Activated T-helper 1 cell treated with Interleukin-2 at 50 U/mL for 16 hours (primary cell): ENCODE measurements around the gene NOS1AP.

Experiments
- DNase-seq: peaks from one replicate; pipeline ENCODE4 v3.0.0-alpha.2; 2020; ENCODE audit warnings: low read depth

Gene NOS1AP

DNA sequence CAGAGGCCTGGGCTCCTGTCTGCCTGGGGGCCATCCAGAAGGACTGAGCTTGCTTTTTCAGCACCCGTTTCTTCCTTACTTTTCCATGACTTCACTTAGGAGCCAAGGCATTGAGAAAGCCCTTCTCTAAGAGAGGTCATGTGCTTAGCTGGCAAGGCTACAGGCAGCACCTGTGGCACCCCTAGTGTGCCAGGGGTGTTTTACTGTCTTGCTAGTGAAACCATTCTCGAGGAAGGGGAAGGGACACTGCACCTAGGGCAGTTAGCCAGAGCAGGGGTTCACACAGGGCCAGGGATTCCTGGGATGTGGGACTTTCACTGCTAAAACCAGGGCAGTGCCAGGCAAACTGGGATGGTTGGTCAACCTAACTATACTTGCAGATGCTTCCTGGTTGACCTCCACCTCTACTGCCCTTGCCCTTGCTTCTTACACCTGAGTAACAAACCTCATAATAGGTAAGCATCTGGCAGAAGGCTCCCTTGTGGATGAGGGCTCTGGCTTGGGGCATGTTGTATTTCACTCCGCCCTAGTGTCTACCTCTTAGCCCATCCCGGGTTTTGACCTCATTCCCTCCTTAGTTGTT, 69.2 kb downstream of the NOS1AP start:
- no peak for DNase-seq

DNA sequence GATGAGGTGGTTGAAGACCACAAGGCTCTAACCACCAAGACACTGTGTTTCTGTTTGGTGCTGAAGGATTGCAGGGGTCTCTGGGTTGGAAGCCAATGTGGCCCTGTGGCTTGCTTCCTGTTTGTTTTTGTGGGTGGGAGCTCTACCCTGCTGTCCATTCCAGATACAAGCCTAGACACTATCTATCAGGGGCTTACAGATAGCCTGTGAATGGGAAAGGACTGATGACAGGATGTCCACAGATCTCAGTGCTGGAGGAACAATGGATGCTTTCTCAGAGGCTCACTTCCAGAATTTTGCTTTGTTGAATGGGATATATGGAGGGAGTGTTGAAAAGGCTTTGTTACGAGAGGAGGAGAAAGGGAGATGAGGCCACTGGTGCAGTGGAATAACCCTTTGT, 69.7 kb downstream of the NOS1AP start:
- no peak for DNase-seq

DNA sequence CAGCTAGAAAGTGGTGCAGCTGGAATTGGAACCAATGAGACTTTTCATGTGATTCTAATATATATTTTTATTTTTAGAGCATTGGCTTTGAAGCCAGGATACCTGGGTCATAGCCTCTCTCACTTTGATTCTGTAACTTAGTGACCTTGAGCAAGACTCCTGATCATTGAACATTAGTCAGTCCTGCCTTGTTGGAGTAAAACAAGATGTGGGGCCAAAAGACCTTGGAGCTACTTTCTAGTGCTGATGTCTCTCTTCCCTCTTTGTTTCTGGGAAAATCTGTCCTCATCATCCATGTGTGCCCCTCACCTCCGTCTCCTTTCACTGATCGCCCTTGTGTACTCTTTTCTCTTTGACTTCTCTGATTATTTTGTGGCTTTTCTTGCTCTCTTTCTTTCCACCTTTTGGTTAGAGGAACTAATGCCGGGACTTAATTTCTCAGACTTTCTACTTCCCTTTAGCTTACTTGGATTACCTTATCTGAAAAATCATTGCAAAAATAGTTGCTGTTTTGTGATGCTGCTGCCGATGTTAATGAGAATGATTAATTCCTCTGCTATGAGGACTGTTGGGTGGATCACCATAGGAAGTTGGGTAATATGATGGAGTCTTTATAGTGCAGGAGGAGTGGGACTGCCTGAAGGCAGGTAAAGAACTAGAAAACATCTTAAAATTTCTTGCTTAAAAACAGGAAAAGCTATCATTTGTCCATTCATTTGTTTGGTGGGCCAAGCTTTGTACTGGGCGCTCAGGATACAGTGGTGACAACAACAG, 72.0 kb downstream of the NOS1AP start:
- DNase-seq = no peak

DNA sequence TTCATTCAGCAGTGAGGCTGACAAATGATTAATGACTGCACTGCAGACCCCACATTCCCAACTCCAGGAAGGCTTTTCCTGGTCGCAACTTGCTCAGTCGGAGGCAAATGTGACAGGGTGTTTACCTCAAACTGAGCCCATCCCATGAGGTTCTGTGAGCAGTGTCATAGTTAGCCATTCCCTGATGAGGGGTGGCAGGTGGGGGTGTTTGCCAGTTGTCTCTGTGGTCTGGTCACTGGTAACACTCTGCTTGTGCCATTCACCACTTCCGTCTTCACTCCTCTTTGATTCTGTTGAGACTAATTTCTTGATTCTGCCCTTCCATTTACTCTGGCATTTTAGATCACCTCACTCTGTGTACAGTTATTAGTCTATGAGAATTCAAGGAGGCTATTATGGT, 73.5 kb downstream of the NOS1AP start:
- no peak for DNase-seq

DNA sequence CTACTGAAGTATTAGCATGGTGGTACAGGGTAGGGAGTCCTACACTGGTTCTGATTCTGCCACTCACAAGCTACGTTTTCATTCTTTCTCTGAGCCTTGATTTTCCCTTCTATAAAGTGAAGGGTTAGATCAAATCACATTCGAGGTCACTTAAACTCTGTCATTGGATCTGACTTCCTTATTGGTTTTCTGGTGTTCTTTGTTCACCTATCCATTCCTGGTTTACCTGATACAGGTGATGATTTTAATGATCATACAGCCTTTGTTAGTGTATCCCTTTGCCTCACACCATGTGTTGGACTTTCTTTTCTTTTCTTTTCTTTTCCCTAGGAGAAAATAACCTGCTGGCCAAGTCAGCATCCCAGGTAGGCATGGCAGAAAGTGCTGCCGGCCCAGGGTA, 74.8 kb downstream of the NOS1AP start:
- no peak for DNase-seq

DNA sequence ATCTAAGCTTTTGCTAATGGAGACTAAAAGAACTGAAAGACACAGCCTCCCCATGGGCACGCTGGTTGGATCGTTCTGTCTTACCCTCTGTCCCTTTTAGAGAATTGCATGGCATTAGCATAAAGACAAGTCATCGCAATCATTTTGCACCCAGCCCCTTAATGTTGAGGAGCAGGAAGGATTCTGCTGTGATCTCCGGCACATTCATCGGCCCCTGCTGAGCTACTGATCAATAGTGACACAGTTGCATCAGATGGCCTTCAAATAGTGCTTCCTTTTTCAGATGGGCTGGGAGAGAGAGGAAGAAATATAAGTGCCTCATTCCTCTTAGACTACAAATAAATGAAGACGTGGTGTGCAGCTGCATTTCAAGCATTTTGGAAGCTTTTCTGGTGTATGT, 75.4 kb downstream of the NOS1AP start:
- no peak for DNase-seq

DNA sequence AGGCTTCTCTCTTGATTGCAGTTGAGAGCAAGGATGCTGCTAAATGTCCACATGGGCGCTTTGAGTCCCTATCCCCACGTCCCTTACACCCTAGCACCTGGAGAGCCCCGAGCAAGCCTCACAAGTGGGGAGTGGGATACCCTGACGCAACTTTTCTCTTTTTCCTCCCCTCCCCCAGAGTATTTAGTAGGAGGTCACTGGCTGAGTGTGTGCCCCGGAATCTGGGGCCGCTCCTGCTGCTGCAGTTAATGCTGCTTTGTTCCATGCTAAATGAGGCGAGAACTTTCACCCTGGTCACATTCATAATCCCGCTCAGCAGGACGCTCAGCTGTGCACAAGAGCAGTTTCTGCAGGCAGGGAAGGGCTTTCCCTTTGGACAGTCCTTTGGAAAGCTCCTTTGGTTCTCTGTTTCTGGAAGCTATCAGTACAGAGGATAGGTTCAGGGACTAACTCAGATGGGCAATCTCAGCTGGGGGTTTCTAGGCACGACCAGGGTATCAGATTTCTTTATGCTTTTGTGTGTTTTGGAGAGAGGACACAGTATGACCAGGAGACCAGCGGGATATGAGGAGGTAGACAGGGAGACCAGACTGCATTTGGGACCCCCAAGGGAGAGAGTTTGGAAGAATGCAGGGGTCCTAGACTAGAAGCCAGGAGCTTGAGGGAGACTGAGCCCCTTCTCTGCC, 75.9 kb downstream of the NOS1AP start:
- no peak for DNase-seq

DNA sequence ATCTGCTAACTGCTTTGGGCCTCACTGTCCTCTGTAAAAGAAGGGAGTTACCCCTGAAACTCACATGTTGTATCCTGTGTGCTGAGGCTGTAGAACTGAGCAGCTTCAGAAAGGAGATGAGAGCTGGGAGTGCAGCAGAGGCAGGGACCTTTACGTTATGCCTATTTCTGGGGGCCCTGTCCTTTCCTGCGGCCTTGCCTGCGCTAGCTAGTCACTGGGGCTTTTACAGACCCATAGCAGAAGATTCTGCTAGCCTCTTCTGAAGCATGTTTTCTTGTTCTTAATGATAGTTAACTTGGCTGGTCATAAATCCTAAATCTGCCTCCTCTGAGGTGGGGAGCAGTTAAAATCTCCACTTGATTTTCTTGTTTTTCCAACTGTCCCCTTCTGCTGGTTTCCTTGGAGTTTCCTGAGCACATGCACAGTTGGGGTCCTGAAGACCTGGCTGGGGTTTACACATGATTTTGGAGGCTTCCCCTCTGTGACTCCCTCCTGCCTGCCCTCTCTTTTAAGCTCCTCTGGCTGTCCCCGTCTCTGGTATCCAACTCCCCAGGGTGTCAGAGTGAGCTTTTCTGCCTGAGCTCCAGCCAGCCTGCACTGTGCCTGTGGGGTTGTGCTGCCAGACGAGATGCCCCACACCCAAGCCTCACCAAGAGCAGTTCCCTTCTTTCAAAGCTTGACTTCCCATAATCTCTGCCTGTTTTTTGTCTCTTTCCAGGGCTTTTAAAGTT, 76.6 kb downstream of the NOS1AP start:
- DNase-seq = no peak

DNA sequence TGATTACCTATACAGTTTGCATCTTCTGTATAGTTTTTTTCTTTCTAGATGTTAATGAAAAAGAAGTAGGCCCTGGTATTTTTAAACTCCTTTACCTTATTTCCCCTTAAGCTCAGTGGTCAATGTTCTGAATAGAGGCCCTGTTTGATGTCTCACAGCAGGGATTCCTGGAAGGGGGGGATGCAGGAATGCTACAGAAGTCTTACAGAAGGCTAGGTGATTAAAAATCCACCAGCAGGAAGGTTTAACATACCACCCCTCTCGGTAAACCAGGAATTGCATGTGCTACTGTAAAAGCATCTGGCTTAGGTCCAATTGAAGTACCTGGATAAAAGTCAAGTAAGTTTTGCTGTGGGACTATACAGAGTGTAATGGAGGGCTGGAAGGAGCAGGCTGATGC, 78.3 kb downstream of the NOS1AP start:
- DNase-seq = no peak

DNA sequence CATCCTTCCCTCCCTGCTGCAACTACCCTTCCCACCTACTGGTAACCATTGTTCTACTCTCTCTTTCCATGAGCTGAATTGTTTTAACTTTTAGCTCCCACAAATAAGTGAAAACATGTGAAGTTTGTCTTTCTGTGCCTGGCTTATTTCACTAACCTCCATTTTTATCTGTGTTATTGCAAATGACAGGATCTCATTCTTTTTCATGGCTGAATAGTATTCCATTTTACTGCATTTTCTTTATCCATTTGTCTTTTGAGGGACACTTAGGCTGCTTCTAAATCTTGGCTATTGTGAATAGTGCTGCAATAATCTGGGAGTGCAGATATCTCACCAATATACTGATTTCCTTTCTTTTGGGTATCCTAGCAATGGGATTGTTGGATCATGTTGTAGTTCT, 80.6 kb downstream of the NOS1AP start:
- no peak for DNase-seq

DNA sequence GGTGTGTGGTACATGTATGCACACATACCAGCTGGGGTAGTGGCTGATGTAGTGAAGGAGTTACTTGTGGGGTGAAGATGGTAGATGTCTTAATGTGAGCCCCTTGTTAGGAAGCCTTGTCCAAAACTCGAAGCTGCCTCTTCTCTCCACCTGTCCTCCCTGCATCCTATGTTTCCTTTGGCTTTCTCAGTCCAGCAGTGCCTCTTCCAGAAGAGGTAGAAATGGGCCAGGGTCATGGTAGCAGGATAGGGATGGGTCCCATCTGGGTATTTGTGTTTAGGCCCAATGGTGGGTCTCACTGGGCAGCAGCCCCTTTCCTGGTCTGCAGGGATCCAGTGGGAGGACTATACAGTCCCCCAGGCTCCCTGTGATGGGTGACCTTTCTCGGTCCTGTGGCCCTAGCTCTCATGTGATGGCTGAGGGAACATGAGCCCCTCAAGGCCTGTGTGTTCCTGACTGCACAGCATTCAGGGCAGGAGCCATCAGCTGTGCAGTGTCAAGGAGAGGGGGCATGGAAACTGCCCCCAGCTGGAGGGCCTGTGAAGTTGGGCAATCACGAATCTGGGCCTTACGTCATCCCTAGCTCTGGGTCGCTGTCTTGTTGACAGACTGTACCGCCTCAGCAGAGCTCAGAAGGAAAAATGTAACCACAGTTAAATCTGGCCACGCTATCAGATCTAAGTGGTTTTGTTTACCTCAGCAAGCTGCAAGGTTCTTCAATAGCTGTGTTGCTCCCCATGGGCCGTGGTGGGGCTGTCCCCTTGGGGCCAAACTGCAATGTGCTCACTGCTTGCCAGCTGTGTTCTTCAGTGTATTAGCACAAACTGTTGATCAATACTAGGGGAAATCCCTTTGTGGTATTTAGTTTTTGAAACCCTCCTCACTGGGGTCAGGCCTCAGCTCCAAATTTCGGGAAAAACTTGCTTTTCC, 82.7 kb downstream of the NOS1AP start:
- DNase-seq = no peak

DNA sequence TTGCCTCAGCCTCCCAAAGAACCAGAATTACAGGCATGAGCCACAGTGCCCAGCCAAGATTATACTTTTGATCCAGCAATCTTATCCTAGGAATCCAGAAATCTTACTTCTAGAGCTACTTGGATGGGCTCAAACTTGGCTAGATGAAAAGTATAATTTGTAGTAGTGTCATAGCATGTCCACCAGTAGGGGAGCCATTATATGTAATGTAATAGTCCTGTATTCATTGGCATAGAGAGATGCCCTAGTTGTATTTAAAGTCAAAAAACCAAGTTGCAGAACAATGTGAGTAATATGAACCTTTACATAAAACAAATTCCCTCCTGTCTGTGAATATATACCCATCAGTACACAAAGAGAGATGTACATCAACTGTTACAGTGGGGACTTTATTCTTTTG, 83.9 kb downstream of the NOS1AP start:
- no peak for DNase-seq

DNA sequence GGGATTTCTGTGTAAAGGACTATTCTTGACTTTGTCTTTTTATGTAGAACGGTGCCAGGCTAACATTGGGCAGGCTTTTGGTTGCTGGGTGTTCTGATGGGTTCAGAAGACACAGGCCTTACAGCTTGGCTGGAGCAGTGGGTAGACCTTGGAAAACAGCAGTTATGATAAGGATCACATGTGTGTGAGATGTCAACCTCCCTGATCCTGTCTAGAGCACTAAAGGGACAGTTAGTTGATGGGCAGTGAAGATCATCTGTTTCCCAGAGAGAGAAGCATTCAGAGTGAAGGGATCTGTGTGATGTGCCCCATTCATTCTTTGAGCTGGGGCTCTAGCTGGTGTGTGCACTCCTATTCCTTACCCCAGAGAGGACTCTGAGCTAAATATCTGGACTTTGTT, 88.0 kb downstream of the NOS1AP start:
- no peak for DNase-seq

DNA sequence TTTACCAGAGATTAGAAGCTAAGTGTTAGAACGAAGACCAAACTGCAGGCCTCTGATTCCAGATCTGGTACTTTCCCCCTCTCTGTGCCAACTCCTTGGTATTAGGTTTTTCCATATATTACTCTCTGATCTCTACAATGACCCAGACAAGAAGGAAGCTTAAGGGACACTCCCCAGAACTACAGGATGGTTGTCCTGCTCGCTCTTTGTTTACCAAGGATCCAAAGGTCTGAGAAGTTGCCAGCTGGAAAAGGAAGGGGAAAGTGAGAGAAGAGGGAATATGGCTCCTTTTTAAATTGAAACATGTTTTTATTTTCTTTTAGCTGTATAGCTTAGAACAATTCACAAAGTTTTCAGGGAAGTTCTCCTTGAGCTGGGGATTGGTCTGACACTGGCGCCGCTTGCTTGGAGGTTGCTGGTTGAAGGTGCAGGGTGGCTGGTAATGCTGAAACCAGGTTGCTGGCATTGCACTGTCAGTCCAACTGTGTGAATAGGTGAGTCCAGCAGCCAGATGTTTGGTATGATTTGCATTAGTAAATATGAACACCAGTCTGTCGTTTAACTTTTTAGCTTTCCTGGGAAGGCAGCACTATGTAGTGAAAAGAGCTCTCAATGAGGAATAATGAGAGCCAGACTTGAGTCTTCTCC, 89.3 kb downstream of the NOS1AP start:
- DNase-seq = no peak

DNA sequence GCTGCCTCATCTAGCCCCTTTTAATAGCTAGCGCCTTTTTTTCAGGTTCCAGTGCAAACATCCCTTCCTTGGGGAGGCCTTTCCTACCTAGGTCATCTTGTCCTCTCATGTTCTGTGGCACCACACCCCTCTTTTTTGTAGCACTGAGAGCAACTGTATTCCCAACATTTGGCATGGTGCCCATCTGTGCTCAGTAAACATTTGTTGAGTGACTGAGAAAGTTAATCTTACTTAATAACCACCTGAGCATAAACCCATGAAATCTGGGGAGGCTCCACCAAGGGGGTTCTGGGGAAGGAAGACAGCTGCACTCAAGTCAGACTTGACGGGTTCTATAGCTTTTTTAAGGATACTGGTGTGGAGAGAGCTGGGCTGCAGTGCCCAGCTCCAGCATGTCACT, 90.0 kb downstream of the NOS1AP start:
- no peak for DNase-seq

DNA sequence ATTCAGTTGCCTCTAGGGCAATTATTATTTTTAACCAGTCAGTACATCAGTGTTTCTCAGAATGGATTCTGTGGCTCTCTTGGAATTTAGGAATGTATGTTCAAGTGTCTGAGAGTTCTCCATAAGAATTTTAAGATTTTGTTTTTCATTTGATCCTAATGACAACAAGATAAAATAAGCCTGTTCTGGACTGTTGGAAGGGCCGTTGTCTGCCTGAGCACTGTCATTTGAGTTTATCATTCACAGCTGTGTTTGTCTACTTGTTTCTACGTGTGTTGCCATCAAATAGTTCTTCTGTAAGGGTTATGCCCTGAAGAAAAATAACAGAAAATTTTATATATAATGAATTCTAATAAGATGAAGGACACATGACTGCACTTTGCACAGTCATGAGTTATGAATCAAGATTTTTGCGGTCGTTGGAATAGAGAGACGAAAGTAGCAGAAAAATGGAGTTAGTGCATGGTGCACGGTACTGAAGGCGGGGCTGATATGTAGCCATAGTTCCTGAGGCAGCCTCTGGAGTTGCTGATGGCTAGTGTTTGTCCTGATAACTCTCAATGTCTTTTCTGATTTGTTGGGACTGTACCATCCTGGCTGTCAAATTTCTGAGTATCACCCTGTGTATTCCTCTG, 92.5 kb downstream of the NOS1AP start:
- DNase-seq = no peak

DNA sequence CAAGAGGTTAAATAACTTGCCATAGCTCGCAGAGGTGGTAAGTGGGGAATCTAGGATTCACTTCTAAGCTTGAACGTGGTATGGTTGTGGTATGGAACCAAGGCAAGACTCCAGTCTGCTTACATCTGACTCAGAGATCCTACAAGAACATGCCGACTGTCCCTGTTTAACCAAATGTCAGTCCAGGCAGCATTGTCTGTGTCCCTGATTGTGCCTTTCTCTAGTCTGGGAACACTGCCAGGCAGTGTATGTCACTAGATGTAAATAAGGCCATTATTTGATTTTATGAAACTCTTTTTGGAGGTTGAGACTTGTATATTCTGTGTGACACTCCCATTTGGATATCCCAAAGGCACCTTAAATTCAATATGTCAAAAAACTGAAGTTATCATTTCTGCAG, 96.0 kb downstream of the NOS1AP start:
- DNase-seq = no peak

DNA sequence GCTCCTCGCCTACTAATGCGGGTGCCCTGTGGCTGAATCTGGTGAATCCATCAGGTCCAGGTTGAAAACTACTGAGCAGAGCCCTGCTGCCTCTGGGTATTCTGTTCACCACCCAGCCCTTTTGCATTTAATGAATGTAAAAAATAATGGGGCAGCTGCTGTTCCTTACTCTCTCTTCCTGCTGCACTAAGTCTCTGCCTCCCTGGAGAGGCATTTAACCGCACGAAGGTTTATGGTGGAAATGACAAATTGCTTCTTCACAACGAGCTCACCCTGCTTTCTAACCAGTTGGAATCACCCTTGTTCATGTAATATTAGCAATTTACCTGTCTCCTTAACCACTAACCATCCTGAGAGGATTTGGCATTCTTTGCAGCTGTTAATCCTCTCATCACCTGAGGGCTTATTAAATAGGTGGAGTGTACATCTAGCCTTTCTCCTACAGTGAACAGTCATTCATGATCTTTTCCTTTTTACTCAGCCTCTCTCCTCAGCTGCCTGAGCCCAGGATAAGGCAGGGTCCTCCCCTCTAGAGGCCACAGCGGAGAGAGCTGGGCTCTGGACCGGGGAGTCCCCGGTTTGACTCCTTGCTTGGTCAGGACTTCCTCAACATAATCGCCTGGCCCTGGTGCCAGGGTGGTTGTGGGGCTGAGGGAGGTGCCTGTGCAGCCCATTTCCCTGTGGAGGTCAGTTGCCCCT, 97.6 kb downstream of the NOS1AP start:
- DNase-seq = no peak

DNA sequence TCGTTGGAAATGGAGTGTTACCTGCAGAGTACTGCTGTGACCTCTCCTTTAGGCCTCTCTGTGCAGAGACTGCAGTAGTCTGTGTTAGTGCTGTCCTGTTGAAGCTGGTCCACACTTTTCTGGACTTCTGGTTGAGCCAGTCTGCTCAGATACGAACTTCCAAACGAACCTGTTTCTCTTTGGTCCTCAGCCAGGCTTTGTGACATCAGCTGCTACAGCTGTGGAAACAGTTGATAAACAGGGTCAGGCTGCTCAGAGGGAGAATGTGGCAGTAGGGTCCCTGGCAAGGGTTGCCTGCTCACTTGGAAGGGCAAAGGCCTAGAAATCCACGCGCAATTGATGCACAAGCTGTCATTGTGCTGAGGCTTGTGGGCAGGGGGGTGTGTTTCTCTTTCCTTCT, 98.8 kb downstream of the NOS1AP start:
- no peak for DNase-seq
